SK-N-SH (cell line): ENCODE data around the gene STYXL2. TPM values are rescaled to one million over a fixed set of nuclear protein-coding genes. Genes with fewer than 3 reads are reported as not detected.

Experiments
- CTCF ChIA-PET: fragments of 300-600, 350-600 bp; formaldehyde crosslinking; extraction: SDS; loops from one replicate; lab custom pipeline; 2021; lab: Yijun Ruan, JAX
- POLR2A ChIA-PET: fragments of 350-600 bp; sonication (Branson Sonifier 250); formaldehyde crosslinking; extraction: SDS; loops from one replicate; lab custom pipeline; 2020; ENCODE audit warnings: antibody characterized with exemption, inconsistent platforms; lab: Yijun Ruan, JAX
- DNase-seq: peaks from one replicate; pipeline ENCODE4 v3.0.0; 2012
- H2AFZ ChIP-seq: fragments of 200-600 bp; sonication (generic); 2 replicates; pipeline ENCODE4 v1.8.1; 2016; ENCODE audit warnings: antibody characterized with exemption, mild to moderate bottlenecking, low read depth
- H3F3A ChIP-seq: fragments of 200-600 bp; sonication (generic); replicated peaks from 2 replicates; pipeline ENCODE3; 2016; ENCODE audit warnings: antibody characterized with exemption, mild to moderate bottlenecking; ENCODE audit not compliant: insufficient read depth
- H3K27ac ChIP-seq, 2 experiments: fragments of 200-500 bp in 1 of 2; fragments of 200-600 bp in 1 of 2; sonication (Bioruptor generic) in 1 of 2; sonication (generic), shearing (Covaris generic) in 1 of 2; 2 replicates each; pipeline versions ENCODE4 v1.5.1 to v1.6.1; 2014 to 2016; ENCODE audit warnings: low read depth in 2 of 2, inconsistent platforms in 1 of 2, low read length in 1 of 2, mild to moderate bottlenecking in 1 of 2, mixed read lengths in 1 of 2
- H3K27me3 ChIP-seq: fragments of 200-600 bp; sonication (generic), shearing (Covaris generic); 2 replicates; pipeline ENCODE4 v1.6.1; 2016; ENCODE audit warnings: mixed run types; ENCODE audit not compliant: insufficient read depth
- H3K36me3 ChIP-seq, 2 experiments: fragments of 200-500 bp in 1 of 2; fragments of 200-600 bp in 1 of 2; sonication (Bioruptor generic) in 1 of 2; sonication (generic) in 1 of 2; replicated peaks in 1 of 2; 2 replicates each; pipeline versions ENCODE3 to v1.5.1; 2014 to 2016; ENCODE audit warnings: low read length in 1 of 2, mild to moderate bottlenecking in 1 of 2; ENCODE audit not compliant: insufficient read depth in 2 of 2, control insufficient read depth in 1 of 2
- H3K4me1 ChIP-seq, 2 experiments: fragments of 200-500 bp in 1 of 2; fragments of 200-600 bp in 1 of 2; sonication (Bioruptor generic) in 1 of 2; sonication (generic), shearing (Covaris generic) in 1 of 2; 2 replicates each; pipeline versions ENCODE4 v1.5.1 to v1.6.1; 2014 to 2016; ENCODE audit warnings: low read depth in 1 of 2, low read length in 1 of 2, mixed run types in 1 of 2; ENCODE audit not compliant: insufficient read depth in 2 of 2, control insufficient read depth in 1 of 2
- H3K4me2 ChIP-seq: fragments of 200-600 bp; sonication (generic), shearing (Covaris generic); 2 replicates; pipeline ENCODE4 v1.6.1; 2017; ENCODE audit warnings: mixed run types
- H3K4me3 ChIP-seq, 2 experiments: fragments of 200-500 bp in 1 of 2; fragments of 200-600 bp in 1 of 2; sonication (Bioruptor generic) in 1 of 2; sonication (generic), shearing (Covaris generic) in 1 of 2; 2 replicates each; pipeline versions ENCODE4 v1.5.1 to v1.8.1; 2014 to 2016; ENCODE audit warnings: low read depth in 2 of 2, inconsistent platforms in 1 of 2, low read length in 1 of 2, mild to moderate bottlenecking in 1 of 2, mixed read lengths in 1 of 2, moderate library complexity in 1 of 2
- H3K79me2 ChIP-seq: fragments of 200-600 bp; sonication (generic); 2 replicates; pipeline ENCODE4 v1.8.1; 2017; ENCODE audit warnings: mild to moderate bottlenecking; ENCODE audit not compliant: insufficient read depth
- H3K9ac ChIP-seq: fragments of 200-600 bp; sonication (generic); 2 replicates; pipeline ENCODE4 v1.6.1; 2017; ENCODE audit warnings: mixed run types
- H3K9me2 ChIP-seq: fragments of 200-600 bp; sonication (generic); 2 replicates; pipeline ENCODE4 v1.6.1; 2017; ENCODE audit warnings: mixed run types
- H3K9me3 ChIP-seq: fragments of 200-600 bp; sonication (generic); 2 replicates; pipeline ENCODE4 v1.6.1; 2017; ENCODE audit warnings: mixed run types, mild to moderate bottlenecking, moderate library complexity
- H4K20me1 ChIP-seq: fragments of 200-600 bp; sonication (generic); 2 replicates; pipeline ENCODE4 v1.6.1; 2017; ENCODE audit warnings: mild to moderate bottlenecking, mixed run types; ENCODE audit not compliant: insufficient read depth
- CHD2 ChIP-seq: fragments of 150-350 bp; IDR thresholded peaks from 2 replicates; pipeline ENCODE4 v1.6.1; 2018; ENCODE audit warnings: low read length; ENCODE audit not compliant: partially characterized antibody
- EZH2phosphoT487 ChIP-seq: fragments of 200-600 bp; sonication (generic); IDR thresholded peaks from 2 replicates; pipeline ENCODE4 v1.6.1; 2017; ENCODE audit warnings: low read depth, mixed run types, mild to moderate bottlenecking, antibody characterized with exemption, moderate library complexity, borderline replicate concordance
- FOXJ3 ChIP-seq: sonication (generic); formaldehyde crosslinking; IDR thresholded peaks from 2 replicates; pipeline ENCODE4 v1.5.1; 2020; ENCODE audit warnings: mild to moderate bottlenecking, missing genetic modification reagents
- GABPA ChIP-seq: IDR thresholded peaks from 2 replicates; pipeline ENCODE4 v1.4.0; 2012; ENCODE audit warnings: low read depth, mild to moderate bottlenecking
- GATA2 ChIP-seq: sonication (generic); formaldehyde crosslinking; IDR thresholded peaks from 2 replicates; pipeline ENCODE4 v1.5.0; 2020; ENCODE audit warnings: mild to moderate bottlenecking, missing genetic modification reagents
- JUND ChIP-seq: IDR thresholded peaks from 2 replicates; pipeline ENCODE4 v1.4.0; 2012
- MEF2A ChIP-seq: IDR thresholded peaks from 2 replicates; pipeline ENCODE4 v1.4.0; 2012; ENCODE audit warnings: low read depth, borderline replicate concordance
- MXI1 ChIP-seq: IDR thresholded peaks from 2 replicates; pipeline ENCODE4 v1.6.1; 2012; ENCODE audit warnings: mild to moderate bottlenecking, low read depth, low read length, improper control_type of control experiment
- NRF1 ChIP-seq: IDR thresholded peaks from 2 replicates; pipeline ENCODE4 v1.6.1; 2012; ENCODE audit warnings: low read depth, mild to moderate bottlenecking, low read length
- RAD21 ChIP-seq: IDR thresholded peaks from 2 replicates; pipeline ENCODE4 v1.6.1; 2012; ENCODE audit warnings: mild to moderate bottlenecking, low read length
- RCOR1 ChIP-seq: fragments of 150-350 bp; IDR thresholded peaks from 2 replicates; pipeline ENCODE4 v1.6.1; 2017; ENCODE audit warnings: antibody characterized with exemption, low read length
- RXRA ChIP-seq: IDR thresholded peaks from 2 replicates; pipeline ENCODE4 v1.4.0; 2012; ENCODE audit warnings: low read depth, mild to moderate bottlenecking, borderline replicate concordance
- SIN3A ChIP-seq: IDR thresholded peaks from 2 replicates; pipeline ENCODE4 v1.6.1; 2012; ENCODE audit warnings: low read depth, mild to moderate bottlenecking, low read length, moderate library complexity, borderline replicate concordance
- TEAD4 ChIP-seq: IDR thresholded peaks from 2 replicates; pipeline ENCODE4 v1.4.0; 2012; ENCODE audit warnings: mild to moderate bottlenecking, borderline replicate concordance; ENCODE audit not compliant: insufficient read depth
- WGBS: methylation state at CpG from one replicate; pipeline ENCODE4 v1.1.6; 2017; ENCODE audit warnings: low lambda C conversion rate; 5-methylcytosine and 5-hydroxymethylcytosine counted together
- polyA plus RNA-seq, 3 experiments: library from polyadenylated mRNA; depleted of rRNA; stranded (reverse); fragments of >200 nt; gene quantifications; 2 replicates each; pipeline ENCODE4 v1.2.3, GENCODE V29; 2012
- TF ChIP-seq, protein P1 (sequence below): fragments of 200-600 bp; sonication (generic); IDR thresholded peaks from 2 replicates; pipeline ENCODE4 v1.6.1; 2017; ENCODE audit warnings: antibody characterized with exemption, mild to moderate bottlenecking, moderate library complexity
- TF ChIP-seq, protein P2 (sequence below): fragments of 150-350 bp; IDR thresholded peaks from 2 replicates; pipeline ENCODE4 v1.6.1; 2017; ENCODE audit warnings: antibody characterized with exemption, low read length, low read depth, borderline replicate concordance
- TF ChIP-seq, protein P3 (sequence below): IDR thresholded peaks from 2 replicates; pipeline ENCODE4 v1.4.0; 2012; ENCODE audit warnings: low read depth, borderline replicate concordance
- TF ChIP-seq, protein P4 (sequence below): IDR thresholded peaks from 2 replicates; pipeline ENCODE4; 2012
- TF ChIP-seq, protein P5 (sequence below): IDR thresholded peaks from 2 replicates; pipeline ENCODE4 v1.6.1; 2012; ENCODE audit warnings: mild to moderate bottlenecking, low read depth, low read length, moderate library complexity

Gene STYXL2
- polyA plus RNA-seq, 1 of the 3 experiments (the other 2 are of a cell fraction), result not detected

DNA sequence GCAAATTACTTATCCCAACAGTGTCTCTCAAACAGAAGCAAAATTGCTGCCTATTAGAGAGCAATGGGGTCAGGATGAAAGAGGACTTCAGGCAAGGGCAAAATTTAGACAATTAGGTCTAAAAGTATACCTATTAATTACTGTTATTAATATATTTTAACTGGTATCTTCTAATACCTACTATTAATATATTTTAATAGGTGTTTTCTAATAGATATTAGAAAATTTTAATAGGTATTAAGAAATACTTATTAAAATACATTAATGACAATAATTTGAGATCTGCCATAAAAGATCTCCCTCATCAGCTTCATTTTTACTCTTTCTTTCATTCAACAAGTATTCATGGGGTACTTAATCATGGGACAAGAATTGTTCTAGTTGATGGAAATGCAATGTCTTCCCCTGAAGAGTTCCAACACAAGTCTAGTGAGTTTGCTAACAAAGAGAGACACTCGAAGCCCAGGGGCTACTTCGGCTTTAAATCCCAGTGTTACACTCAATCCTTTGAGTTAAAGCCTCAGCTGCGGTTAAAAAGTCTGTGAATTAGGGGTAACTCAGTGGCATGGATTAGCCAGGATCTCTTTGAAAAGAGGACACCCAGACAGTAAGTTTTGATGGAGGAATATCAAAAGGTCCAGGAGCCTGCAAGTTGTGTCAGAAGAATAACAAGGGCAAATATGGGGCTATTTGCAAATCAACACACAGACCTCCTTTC, 44.1 kb downstream of the STYXL2 start:
- Histone ChIP-seq H3K79me2 (no peaks in the 10 kb centered on the region), H2AFZ (no peak overlapping the region), H3K36me3 (no peaks in the 10 kb centered on the region), H3K9me2 (no peaks in the 10 kb centered on the region), H3F3A (no peaks in the 10 kb centered on the region), H4K20me1 (no peaks in the 10 kb centered on the region), H3K27me3 (no peaks in the 10 kb centered on the region; the same call in 1 of the 2 replicates), H3K4me1 (peaks cover 0 to 5% of the 10 kb centered on the region in 2 experiments; a peak in 1 of 4 replicates), H3K4me3 (no peak overlapping the region), H3K4me2 (no peak overlapping the region), H3K9ac (no peak overlapping the region), H3K27ac (no peak overlapping the region), H3K9me3 (no peaks in the 10 kb centered on the region)
- 60% methylated on average over 3 of the region's 3 CpGs for WGBS
- no peak for DNase-seq
- CTCF ChIA-PET, result interaction anchor here (1.2 to 1.9 kb wide), 2 partner anchors 14 to 79 kb away, joined by 4 to 5 read pairs; no protein-coding TSS in a partner anchor
- TF ChIP-seq JUND (no peak), RAD21 (no peak), TEAD4 (no peak), FOXJ3 (CRISPR knock-in tag) (no peak), GATA2 (CRISPR knock-in tag) (no peak), MXI1 (no peak), NRF1 (no peak), GABPA (no peak), MEF2A (no peak), RXRA (no peak), CHD2 (no peak), RCOR1 (no peak), EZH2phosphoT487 (no peak), SIN3A (no peak)
- TF ChIP-seq, protein P1, sequence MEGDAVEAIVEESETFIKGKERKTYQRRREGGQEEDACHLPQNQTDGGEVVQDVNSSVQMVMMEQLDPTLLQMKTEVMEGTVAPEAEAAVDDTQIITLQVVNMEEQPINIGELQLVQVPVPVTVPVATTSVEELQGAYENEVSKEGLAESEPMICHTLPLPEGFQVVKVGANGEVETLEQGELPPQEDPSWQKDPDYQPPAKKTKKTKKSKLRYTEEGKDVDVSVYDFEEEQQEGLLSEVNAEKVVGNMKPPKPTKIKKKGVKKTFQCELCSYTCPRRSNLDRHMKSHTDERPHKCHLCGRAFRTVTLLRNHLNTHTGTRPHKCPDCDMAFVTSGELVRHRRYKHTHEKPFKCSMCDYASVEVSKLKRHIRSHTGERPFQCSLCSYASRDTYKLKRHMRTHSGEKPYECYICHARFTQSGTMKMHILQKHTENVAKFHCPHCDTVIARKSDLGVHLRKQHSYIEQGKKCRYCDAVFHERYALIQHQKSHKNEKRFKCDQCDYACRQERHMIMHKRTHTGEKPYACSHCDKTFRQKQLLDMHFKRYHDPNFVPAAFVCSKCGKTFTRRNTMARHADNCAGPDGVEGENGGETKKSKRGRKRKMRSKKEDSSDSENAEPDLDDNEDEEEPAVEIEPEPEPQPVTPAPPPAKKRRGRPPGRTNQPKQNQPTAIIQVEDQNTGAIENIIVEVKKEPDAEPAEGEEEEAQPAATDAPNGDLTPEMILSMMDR, result no peak
- TF ChIP-seq, protein P2, sequence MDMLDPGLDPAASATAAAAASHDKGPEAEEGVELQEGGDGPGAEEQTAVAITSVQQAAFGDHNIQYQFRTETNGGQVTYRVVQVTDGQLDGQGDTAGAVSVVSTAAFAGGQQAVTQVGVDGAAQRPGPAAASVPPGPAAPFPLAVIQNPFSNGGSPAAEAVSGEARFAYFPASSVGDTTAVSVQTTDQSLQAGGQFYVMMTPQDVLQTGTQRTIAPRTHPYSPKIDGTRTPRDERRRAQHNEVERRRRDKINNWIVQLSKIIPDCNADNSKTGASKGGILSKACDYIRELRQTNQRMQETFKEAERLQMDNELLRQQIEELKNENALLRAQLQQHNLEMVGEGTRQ, result no peak
- TF ChIP-seq, protein P3, sequence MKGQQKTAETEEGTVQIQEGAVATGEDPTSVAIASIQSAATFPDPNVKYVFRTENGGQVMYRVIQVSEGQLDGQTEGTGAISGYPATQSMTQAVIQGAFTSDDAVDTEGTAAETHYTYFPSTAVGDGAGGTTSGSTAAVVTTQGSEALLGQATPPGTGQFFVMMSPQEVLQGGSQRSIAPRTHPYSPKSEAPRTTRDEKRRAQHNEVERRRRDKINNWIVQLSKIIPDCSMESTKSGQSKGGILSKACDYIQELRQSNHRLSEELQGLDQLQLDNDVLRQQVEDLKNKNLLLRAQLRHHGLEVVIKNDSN, result no peak
- TF ChIP-seq, protein P4, sequence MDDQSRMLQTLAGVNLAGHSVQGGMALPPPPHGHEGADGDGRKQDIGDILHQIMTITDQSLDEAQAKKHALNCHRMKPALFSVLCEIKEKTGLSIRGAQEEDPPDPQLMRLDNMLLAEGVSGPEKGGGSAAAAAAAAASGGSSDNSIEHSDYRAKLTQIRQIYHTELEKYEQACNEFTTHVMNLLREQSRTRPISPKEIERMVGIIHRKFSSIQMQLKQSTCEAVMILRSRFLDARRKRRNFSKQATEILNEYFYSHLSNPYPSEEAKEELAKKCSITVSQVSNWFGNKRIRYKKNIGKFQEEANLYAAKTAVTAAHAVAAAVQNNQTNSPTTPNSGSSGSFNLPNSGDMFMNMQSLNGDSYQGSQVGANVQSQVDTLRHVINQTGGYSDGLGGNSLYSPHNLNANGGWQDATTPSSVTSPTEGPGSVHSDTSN, result no peak
- TF ChIP-seq, protein P5, sequence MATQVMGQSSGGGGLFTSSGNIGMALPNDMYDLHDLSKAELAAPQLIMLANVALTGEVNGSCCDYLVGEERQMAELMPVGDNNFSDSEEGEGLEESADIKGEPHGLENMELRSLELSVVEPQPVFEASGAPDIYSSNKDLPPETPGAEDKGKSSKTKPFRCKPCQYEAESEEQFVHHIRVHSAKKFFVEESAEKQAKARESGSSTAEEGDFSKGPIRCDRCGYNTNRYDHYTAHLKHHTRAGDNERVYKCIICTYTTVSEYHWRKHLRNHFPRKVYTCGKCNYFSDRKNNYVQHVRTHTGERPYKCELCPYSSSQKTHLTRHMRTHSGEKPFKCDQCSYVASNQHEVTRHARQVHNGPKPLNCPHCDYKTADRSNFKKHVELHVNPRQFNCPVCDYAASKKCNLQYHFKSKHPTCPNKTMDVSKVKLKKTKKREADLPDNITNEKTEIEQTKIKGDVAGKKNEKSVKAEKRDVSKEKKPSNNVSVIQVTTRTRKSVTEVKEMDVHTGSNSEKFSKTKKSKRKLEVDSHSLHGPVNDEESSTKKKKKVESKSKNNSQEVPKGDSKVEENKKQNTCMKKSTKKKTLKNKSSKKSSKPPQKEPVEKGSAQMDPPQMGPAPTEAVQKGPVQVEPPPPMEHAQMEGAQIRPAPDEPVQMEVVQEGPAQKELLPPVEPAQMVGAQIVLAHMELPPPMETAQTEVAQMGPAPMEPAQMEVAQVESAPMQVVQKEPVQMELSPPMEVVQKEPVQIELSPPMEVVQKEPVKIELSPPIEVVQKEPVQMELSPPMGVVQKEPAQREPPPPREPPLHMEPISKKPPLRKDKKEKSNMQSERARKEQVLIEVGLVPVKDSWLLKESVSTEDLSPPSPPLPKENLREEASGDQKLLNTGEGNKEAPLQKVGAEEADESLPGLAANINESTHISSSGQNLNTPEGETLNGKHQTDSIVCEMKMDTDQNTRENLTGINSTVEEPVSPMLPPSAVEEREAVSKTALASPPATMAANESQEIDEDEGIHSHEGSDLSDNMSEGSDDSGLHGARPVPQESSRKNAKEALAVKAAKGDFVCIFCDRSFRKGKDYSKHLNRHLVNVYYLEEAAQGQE, result no peak
- POLR2A ChIA-PET, result no interaction called here
